SIG-M5 (cell line): ENCODE measurements around the gene CDC14A.
A peak's percentile ranks its signal among the peaks of the same experiment; 100 is the strongest.
"Not testable (repeated sequence)": the region's sequence is repeated elsewhere in the genome, so short reads cannot be mapped to it uniquely, and the experiment has no call there.

ENCODE experiments used
- DNase-seq: peaks from one replicate; lab custom pipeline; 2025; lab: John Stamatoyannopoulos, UW

CDC14A gene

GRCh38 chr1:100363831-100364230 lies 11.5 kb downstream of the CDC14A start:
- DNase-seq, result no peak

GRCh38 chr1:100364697-100365096 lies 12.4 kb downstream of the CDC14A start:
- DNase-seq, result no peak

- DNase-seq, result no peak
These were observed 13.9 kb downstream of the CDC14A start for GRCh38 chr1:100366209-100366525.

DNA sequence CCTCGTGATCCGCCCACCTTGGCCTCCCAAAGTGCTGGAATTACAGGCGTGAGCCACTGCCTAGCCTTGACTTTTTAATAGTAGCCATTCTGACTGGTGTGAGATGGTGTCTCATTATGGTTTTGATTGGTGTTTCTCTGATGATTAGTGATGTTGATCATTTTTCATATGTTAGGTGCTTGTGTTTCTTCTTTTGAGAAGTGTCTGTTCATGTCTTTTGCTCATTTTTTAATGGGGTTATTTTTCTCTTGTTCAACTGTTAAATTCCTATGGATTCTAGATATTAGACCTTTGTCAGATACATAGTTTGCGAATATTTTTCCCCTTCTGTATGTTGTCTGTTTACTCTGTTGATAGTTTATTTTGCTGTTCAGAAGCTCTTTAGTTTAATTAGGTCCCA lies 17.0 kb downstream of the CDC14A start:
- not testable (repeated sequence) for DNase-seq

DNA sequence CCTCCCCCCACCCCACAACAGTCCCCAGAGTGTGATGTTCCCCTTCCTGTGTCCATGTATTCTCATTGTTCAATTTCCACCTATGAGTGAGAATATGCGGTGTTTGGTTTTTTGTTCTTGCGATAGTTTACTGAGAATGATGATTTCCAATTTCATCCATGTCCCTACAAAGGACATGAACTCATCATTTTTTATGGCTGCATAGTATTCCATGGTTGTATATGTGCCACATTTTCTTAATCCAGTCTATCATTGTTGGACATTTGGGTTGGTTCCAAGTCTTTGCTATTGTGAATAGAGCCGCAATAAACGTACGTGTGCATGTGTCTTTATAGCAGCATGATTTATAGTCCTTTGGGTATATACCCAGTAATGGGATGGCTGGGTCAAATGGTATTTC lies 21.6 kb downstream of the CDC14A start:
- DNase-seq, result not testable (repeated sequence)

DNA sequence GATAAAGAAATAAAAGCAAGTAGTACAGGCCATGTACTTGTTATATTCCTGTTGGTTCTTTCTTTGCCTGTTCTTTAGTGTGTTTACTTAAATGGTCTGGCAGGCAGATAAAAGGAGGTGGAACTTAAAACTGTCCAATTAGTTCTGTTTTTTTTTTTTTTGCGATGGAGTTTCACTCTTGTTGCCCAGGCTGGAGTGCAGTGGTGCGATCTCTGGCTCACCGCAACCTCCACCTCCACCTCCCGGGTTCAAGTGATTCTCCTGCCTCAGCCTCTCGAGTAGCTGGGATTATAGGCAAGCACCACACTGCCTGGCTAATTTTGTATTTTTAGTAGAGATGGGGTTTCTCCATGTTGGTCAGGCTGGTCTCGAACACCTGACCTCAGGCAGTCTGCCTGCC lies 24.6 kb downstream of the CDC14A start:
- not testable (repeated sequence) for DNase-seq

DNA sequence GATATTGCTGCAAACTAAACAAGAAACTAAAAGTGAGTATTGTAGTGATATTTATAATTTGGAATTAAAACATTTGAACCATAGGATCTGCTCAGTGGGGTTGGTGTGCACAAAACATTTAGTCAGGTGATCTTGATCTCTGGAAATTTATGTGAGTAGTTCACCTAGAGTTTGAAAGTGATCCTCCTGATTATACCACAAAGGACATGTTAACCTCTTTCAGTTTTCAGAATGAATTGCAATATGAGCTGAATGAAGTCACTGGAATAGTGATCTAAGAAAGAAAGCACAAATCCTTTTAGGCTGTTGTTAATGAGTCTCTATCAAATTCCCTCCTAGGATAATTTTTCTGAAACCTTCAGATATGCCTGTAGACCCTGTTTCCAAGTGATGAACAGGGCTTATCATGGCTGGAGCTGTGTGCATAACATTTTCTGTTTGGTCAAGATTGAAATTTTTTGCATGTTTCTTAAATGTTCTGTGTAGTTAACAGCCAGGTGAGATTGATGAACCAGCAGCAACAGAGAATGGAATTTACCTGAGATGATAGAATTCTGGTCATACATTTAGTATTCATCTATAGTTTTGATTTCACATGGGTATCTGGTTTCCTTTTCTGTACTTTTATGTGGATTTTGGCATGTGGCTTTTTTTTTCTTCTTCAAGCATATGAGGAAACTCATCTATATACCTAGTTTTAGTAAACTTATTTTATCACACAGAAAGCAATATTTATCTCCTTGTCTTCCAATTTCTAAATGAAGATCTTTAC lies 25.5 kb downstream of the CDC14A start:
- DNase-seq, result no peak

DNA sequence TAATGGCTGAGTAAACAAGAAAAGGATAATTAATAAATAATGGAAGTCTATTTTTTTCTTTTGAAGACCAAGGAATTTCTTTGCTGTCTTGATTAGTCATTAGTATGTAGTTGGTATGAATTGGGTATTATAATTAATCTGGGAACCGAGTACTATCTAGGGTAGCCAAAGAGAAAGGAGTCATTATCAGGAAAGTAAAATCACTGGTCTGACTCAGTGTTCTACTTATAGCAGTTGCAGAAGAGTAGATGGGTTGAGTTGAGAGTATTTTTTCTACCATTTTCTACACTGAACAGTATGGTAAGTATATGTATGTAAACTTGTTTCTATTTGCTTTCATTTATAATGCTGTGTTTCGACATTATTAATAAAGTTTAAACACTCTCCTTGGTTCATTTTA lies 26.6 kb downstream of the CDC14A start:
- DNase-seq, result no peak

GRCh38 chr1:100380635-100381034 lies 28.3 kb downstream of the CDC14A start:
- no peak for DNase-seq

- no peak for DNase-seq
These were observed 30.4 kb downstream of the CDC14A start for GRCh38 chr1:100382657-100383056.

DNA sequence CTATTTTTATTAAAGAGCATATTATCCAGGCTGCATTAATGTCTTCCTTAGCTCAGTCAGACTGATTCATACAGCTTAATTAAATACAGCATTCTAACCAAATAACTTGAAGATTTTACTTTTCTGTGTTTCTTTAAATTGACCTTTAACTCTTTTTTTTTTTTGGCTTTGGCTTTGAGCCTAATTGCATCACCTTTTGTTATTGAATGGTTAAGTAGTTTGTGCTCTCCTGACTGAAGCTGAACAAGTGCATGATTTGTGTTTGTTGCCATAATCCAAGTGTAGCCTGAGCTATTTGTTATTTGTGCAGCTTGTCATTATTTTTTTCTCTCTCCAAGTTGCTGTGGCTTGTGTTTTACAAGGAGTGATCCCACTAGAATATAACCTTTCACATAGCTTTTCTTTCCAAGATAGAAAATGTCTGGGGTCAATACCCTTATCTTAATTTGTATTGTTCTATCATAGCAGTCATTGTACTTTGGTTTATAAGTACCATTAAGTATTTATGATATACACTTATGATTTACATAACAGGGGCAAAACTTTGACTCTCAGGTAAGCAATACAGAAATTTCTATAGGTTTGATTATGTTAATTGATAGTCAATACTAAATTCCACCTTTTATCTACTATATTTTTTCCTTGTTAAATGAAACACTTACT lies 31.6 kb downstream of the CDC14A start:
- DNase-seq, result no peak

DNA sequence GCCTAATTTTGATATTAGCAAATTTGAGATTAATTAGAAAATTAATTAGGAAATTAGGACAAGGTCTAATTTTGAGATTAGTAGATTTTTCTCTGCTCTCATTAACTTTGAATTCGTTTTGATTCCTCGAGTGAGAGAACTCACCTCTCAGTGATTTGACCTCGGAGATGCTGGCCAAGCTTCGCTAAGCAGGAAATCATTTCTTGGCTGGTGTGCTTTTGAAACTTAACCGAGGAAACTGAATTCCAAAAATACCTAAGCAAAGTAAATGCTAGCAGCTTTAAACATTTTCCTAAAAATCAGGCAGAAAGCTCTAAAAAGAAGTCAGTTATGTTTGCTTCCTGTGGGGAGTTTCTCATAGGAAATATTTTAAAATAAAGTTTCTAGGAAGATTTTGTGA lies 34.9 kb downstream of the CDC14A start:
- DNase-seq, result no peak

- no peak for DNase-seq
These were observed 35.5 kb downstream of the CDC14A start for GRCh38 chr1:100387657-100388350.

GRCh38 chr1:100390531-100390930 lies 38.2 kb downstream of the CDC14A start:
- DNase-seq, result no peak

- no peak for DNase-seq
These were observed 39.4 kb downstream of the CDC14A start for GRCh38 chr1:100391675-100392074.

DNA sequence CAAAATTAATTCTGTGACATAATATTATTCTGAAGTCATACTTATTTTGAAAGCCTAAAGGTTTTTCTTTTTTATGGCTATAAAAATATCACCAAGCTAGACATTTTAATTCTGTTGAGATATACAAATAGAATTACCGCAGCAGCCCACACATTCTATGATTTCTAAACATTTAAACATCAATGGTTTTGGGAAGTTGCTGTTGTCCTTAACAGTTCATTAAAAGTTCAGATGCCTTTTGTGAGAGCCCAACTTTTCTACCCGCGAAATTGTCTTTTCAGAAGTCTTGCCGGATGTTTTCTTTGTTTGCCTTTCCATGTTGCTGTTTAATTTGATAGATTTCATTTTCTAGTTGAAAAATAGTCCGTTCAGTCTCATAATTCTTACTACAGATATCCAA lies 40.5 kb downstream of the CDC14A start:
- no peak for DNase-seq

GRCh38 chr1:100394285-100394684 lies 42.0 kb downstream of the CDC14A start:
- DNase-seq, result no peak

DNA sequence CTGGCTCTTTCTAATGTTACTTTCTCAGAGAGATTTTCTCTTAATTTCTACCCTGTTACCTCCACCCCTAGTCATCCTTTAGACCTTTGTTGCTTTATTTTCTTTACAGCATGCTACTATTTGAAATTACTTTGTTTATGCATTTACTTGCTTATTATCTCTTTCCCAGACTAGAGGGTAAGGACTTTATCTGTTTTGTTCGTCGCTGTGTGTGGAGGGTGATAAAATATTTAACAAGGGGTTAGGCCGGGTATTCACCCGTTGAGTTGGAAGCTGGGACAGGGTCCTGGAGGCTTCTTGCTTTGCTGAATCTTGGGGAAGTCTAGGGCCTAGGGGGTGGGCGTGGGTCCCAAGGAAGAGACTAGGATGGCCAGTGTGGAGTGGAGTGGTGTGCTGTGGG lies 43.6 kb downstream of the CDC14A start:
- no peak for DNase-seq

DNA sequence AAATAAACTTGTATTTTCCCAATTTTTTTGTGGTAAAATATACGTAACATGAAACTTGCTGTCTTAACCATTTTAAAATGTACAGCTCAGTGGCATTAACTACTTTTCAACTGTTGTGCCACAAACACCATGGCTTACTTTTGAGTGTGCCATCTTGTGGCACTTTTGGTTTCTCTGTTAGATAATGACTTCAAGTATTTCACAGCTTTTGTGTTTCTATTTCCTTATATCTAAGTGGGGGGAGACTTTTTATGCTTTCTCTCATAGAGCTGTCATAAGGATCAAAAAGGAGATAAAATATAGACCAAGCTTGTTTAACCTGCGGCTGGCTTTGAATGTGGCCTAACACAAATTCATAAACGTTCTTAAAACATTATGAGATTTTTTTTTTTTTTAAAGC lies 44.3 kb downstream of the CDC14A start:
- DNase-seq, result no peak

DNA sequence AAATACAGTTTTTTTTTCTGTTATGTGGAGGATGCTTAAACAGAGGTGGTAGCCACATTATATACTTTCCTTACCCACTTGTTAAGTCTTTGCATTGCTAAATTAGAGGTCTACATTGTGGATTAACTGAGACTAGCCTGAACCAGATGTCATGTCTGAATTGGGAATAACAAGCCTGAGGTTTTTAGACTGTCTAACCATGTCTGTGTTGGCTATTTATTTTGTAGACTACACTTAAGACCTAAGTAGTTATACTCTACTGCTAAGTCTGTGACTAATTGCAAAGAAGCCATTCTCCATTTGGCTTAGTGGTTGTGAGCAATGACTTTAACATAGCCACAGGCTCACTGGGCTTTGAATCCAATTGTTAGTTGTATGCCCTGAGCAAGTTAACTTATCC lies 45.4 kb downstream of the CDC14A start:
- DNase-seq, result no peak

- no peak for DNase-seq
These were observed 46.3 kb downstream of the CDC14A start for GRCh38 chr1:100398648-100399047.

GRCh38 chr1:100400404-100400803 lies 48.1 kb downstream of the CDC14A start:
- peak; percentile 60 for DNase-seq

DNA sequence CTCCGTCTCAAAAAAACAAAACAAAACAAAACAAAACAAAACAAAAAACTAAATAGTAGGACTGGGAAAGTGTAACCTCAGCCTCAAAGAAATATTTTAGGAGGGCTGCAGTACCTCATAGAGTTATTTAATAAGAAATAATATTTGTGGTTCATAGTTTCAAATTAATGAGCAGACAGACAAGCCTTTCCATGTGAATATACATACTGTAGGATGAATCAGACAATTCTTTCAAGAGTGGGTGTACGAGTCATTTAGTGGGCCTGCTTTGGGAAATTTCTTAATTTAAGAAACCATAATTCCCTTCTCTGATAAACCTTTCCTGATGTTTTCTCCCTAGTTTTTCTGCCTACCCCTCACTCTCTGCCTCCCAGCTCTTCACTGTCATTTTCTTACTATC lies 52.5 kb downstream of the CDC14A start:
- DNase-seq, result no peak
